HCT116 (cell line): ENCODE measurements around the gene NKX2-1. TPM values are rescaled to one million over a fixed set of nuclear protein-coding genes. Genes with fewer than 3 reads are reported as not detected.

ENCODE experiments used
- ATAC-seq: fragments of 200-7000 bp; cut with Tn5 transposase; 2 replicates; pipeline ENCODE4 v1.9.1; 2020; ENCODE audit warnings: mild to moderate bottlenecking, moderate library complexity
- BruUV-seq: library from RNA; stranded (reverse); fragments of 400-500 nt; replicated peaks from 2 replicates; lab custom pipeline; 2021; lab: Mats Ljungman, UMichigan
- CTCF ChIA-PET: fragments of 300-600 bp; sonication (Branson Sonifier 250); formaldehyde crosslinking; loops from one replicate; lab custom pipeline; 2021; ENCODE audit warnings: antibody characterized with exemption; lab: Charles Lee
- POLR2A ChIA-PET: fragments of 300-600, 350-600 bp; sonication (Branson Sonifier 250); formaldehyde crosslinking; loops from one replicate; lab custom pipeline; 2021; ENCODE audit warnings: antibody characterized with exemption; lab: Charles Lee
- RAD21 ChIA-PET, 2 experiments: fragments of 300-600 bp; sonication (Branson Sonifier 250); formaldehyde crosslinking; loops; one replicate each; lab custom pipeline; 2023; ENCODE audit warnings: low total read pairs in 2 of 2; ENCODE audit not compliant: uncharacterized antibody in 2 of 2, unreplicated experiment in 2 of 2, low non-redundant PET in 1 of 2; lab: Charles Lee
- DNase-seq: peaks from one replicate; pipeline ENCODE4 v3.0.0-alpha.2; 2010; ENCODE audit warnings: low read depth, low spot score
- H2AFZ ChIP-seq: fragments of 200-600 bp; shearing (Covaris generic), sonication (generic); 2 replicates; pipeline ENCODE4 v1.6.1; 2017; ENCODE audit warnings: low read depth, mixed run types, mixed read lengths, antibody characterized with exemption, low read length; ENCODE audit not compliant: poor library complexity, severe bottlenecking
- H3K27ac ChIP-seq: 2 replicates; pipeline ENCODE4 v1.5.1; 2012; ENCODE audit warnings: low read depth, low read length
- H3K27me3 ChIP-seq: fragments of 200-600 bp; sonication (generic); 2 replicates; pipeline ENCODE4 v1.6.1; 2016; ENCODE audit warnings: mixed run types, low read length, mixed read lengths; ENCODE audit not compliant: insufficient read depth
- H3K36me3 ChIP-seq, 2 experiments: fragments of 200-500 bp in 1 of 2; fragments of 200-600 bp in 1 of 2; sonication (Bioruptor generic) in 1 of 2; sonication (generic) in 1 of 2; 2 replicates each; pipeline versions ENCODE4 v1.5.1 to v1.6.1; 2014 to 2016; ENCODE audit warnings: low read length in 2 of 2, inconsistent platforms in 1 of 2, mixed read lengths in 1 of 2, mixed run types in 1 of 2; ENCODE audit not compliant: insufficient read depth in 2 of 2, control insufficient read depth in 1 of 2
- H3K4me1 ChIP-seq, 2 experiments: fragments of 200-600 bp in 1 of 2; sonication (generic) in 1 of 2; 2 replicates each; pipeline versions ENCODE4 v1.5.1 to v1.6.1; 2012 to 2017; ENCODE audit warnings: low read length in 2 of 2, inconsistent platforms in 1 of 2, mild to moderate bottlenecking in 1 of 2, mixed read lengths in 1 of 2, mixed run types in 1 of 2, moderate library complexity in 1 of 2; ENCODE audit not compliant: insufficient read depth in 2 of 2, control insufficient read depth in 1 of 2
- H3K4me2 ChIP-seq: fragments of 200-600 bp; sonication (generic); 2 replicates; pipeline ENCODE4 v1.6.1; 2017; ENCODE audit warnings: mixed run types, low read length, mixed read lengths
- H3K4me3 ChIP-seq, 2 experiments: fragments of 200-600 bp in 1 of 2; sonication (generic) in 1 of 2; replicated peaks in 1 of 2; 2 replicates each; pipeline ENCODE4 v1.5.1; 2011 to 2016; ENCODE audit warnings: low read length in 2 of 2, control low read depth in 1 of 2, low read depth in 1 of 2, mild to moderate bottlenecking in 1 of 2, mixed read lengths in 1 of 2, mixed run types in 1 of 2
- H3K79me2 ChIP-seq: fragments of 200-600 bp; sonication (generic); 2 replicates; pipeline ENCODE4 v1.6.1; 2017; ENCODE audit warnings: mild to moderate bottlenecking, mixed run types, low read length, moderate library complexity, mixed read lengths; ENCODE audit not compliant: insufficient read depth
- H3K9ac ChIP-seq: fragments of 200-600 bp; sonication (generic); 2 replicates; pipeline ENCODE4 v1.6.1; 2016; ENCODE audit warnings: low read length, mixed read lengths
- H3K9me2 ChIP-seq: fragments of 200-600 bp; sonication (generic), shearing (Covaris generic); 2 replicates; pipeline ENCODE4 v1.6.1; 2017; ENCODE audit warnings: mixed run types, mild to moderate bottlenecking, moderate library complexity; ENCODE audit not compliant: insufficient read depth
- H3K9me3 ChIP-seq, 2 experiments: fragments of 200-500 bp in 1 of 2; fragments of 200-600 bp in 1 of 2; sonication (Bioruptor generic) in 1 of 2; sonication (generic) in 1 of 2; 2 replicates each; pipeline ENCODE4 v1.6.1; 2014 to 2017; ENCODE audit warnings: low read length in 2 of 2, mixed read lengths in 2 of 2, inconsistent platforms in 1 of 2, low read depth in 1 of 2, mild to moderate bottlenecking in 1 of 2, mixed run types in 1 of 2, moderate library complexity in 1 of 2; ENCODE audit not compliant: control insufficient read depth in 1 of 2, insufficient read depth in 1 of 2
- H4K20me1 ChIP-seq: fragments of 200-600 bp; sonication (generic), shearing (Covaris generic); 2 replicates; pipeline ENCODE4 v1.6.1; 2017; ENCODE audit warnings: mixed run types, mild to moderate bottlenecking, moderate library complexity; ENCODE audit not compliant: insufficient read depth
- ELF1 ChIP-seq: IDR thresholded peaks from 2 replicates; pipeline ENCODE4 v1.6.1; 2012; ENCODE audit warnings: low read depth, borderline replicate concordance
- EZH2 ChIP-seq: fragments of 200-600 bp; sonication (generic); IDR thresholded peaks from 2 replicates; pipeline ENCODE4 v1.6.1; 2017; ENCODE audit warnings: antibody characterized with exemption, mixed run types
- EZH2phosphoT487 ChIP-seq: fragments of 200-600 bp; IDR thresholded peaks from 2 replicates; pipeline ENCODE4 v1.6.1; 2018; ENCODE audit warnings: antibody characterized with exemption, borderline replicate concordance
- FOSL1 ChIP-seq: IDR thresholded peaks from 2 replicates; pipeline ENCODE4 v1.6.1; 2012; ENCODE audit warnings: low read depth
- JUND ChIP-seq: IDR thresholded peaks from 2 replicates; pipeline ENCODE4 v1.6.1; 2012
- POLR2A ChIP-seq: IDR thresholded peaks from 2 replicates; pipeline ENCODE4 v1.7.0; 2011; ENCODE audit warnings: borderline replicate concordance; ENCODE audit not compliant: insufficient read depth, insufficient read length; ENCODE audit errors: extremely low read depth
- SIN3A ChIP-seq: IDR thresholded peaks from 2 replicates; pipeline ENCODE4 v1.6.1; 2012; ENCODE audit warnings: low read depth
- SP1 ChIP-seq: IDR thresholded peaks from 2 replicates; pipeline ENCODE4 v1.6.1; 2012; ENCODE audit warnings: low read depth
- SRF ChIP-seq: IDR thresholded peaks from 2 replicates; pipeline ENCODE4 v1.6.1; 2012; ENCODE audit warnings: low read depth
- YY1 ChIP-seq: IDR thresholded peaks from 2 replicates; pipeline ENCODE4 v1.6.1; 2011; ENCODE audit warnings: low read length, low read depth, moderate library complexity, mild to moderate bottlenecking; ENCODE audit not compliant: insufficient replicate concordance; ENCODE audit errors: extremely low read depth
- ZNF274 ChIP-seq: fragments of 200-500 bp; sonication (Bioruptor generic); IDR thresholded peaks from 2 replicates; pipeline ENCODE4 v1.6.1; 2014; ENCODE audit warnings: mild to moderate bottlenecking, low read depth, low read length, inconsistent platforms
- intact Hi-C: fragments of 100-400 bp; cut with micrococcal nuclease; formaldehyde crosslinking; loops from 2 replicates; pipeline ENCODE4 v1.10.0; 2022
- total RNA-seq: library from RNA; stranded (reverse); gene quantifications from one replicate; pipeline ENCODE4 v1.2.1, GENCODE V29; 2021; ENCODE audit not compliant: unreplicated experiment
- TF ChIP-seq, protein P1 (sequence below): IDR thresholded peaks from 2 replicates; pipeline ENCODE4 v1.6.1; 2012; ENCODE audit warnings: low read depth
- TF ChIP-seq, protein P2 (sequence below): IDR thresholded peaks from 2 replicates; pipeline ENCODE4 v1.6.1; 2012
- TF ChIP-seq, protein P3 (sequence below): IDR thresholded peaks from 2 replicates; pipeline ENCODE4 v1.6.1; 2011; ENCODE audit warnings: mild to moderate bottlenecking, low read length, moderate library complexity; ENCODE audit not compliant: insufficient replicate concordance; ENCODE audit errors: extremely low read depth
- TF ChIP-seq, protein P4 (sequence below): IDR thresholded peaks from 2 replicates; pipeline ENCODE4 v1.6.1; 2012
- TF ChIP-seq, protein P5 (sequence below), 3 experiments: fragments of 200-600 bp in 1 of 3; sonication (generic) in 1 of 3; IDR thresholded peaks in 2 of 3; conservative IDR thresholded peaks in 1 of 3; 2 replicates each; pipeline ENCODE4 v1.5.1; 2012 to 2017; ENCODE audit warnings: low read depth in 2 of 3, low read length in 2 of 3, antibody characterized with exemption in 1 of 3, borderline replicate concordance in 1 of 3, control low read depth in 1 of 3, mild to moderate bottlenecking in 1 of 3, mixed read lengths in 1 of 3, mixed run types in 1 of 3, moderate library complexity in 1 of 3; ENCODE audit not compliant: insufficient read depth in 1 of 3

The NKX2-1 gene
- total RNA-seq, 1 experiment from 2014 or later: 0.84 TPM

DNA sequence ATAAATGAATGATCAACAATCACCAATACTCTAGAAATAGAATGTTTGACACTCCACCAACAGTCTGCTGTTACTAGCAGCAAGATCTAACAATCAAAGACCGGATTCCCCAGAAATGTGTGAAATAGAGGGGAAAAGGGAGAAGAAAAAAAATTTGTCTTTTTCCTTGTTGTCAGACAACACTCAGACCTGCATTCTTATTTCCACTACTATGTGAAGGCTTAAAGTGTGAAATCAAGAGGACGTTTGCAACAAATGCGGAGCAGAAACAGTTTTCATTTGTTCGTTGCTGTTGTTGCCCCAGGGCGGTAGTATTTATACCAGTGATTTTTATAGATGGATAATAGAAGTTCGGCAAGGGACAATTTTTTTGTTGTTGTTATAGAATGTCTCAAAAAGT, 9.2 kb downstream of the NKX2-1 start:
- Histone ChIP-seq H2AFZ (no peak overlapping the region), H3K27me3 (peaks cover 27% of the 10 kb centered on the region), H3K4me2 (no peak overlapping the region), H3K4me3 (no peak overlapping the region), H3K9ac (no peak overlapping the region), H4K20me1 (no peaks in the 10 kb centered on the region), H3K9me3 (no peaks in the 10 kb centered on the region), H3K36me3 (no peaks in the 10 kb centered on the region), H3K27ac (no peak overlapping the region), H3K4me1 (no peaks in the 10 kb centered on the region), H3K9me2 (no peaks in the 10 kb centered on the region), H3K79me2 (no peaks in the 10 kb centered on the region)
- ChIA-PET RAD21 (no interaction called here), POLR2A (no interaction called here), CTCF (interaction anchor here (0.6 kb wide), 1 partner anchor 111 kb away, joined by 3 read pairs; no protein-coding TSS in a partner anchor)
- BruUV-seq: no TSS peak
- DNase-seq (no peak), ATAC-seq (no peak)
- TF ChIP-seq, protein P1, sequence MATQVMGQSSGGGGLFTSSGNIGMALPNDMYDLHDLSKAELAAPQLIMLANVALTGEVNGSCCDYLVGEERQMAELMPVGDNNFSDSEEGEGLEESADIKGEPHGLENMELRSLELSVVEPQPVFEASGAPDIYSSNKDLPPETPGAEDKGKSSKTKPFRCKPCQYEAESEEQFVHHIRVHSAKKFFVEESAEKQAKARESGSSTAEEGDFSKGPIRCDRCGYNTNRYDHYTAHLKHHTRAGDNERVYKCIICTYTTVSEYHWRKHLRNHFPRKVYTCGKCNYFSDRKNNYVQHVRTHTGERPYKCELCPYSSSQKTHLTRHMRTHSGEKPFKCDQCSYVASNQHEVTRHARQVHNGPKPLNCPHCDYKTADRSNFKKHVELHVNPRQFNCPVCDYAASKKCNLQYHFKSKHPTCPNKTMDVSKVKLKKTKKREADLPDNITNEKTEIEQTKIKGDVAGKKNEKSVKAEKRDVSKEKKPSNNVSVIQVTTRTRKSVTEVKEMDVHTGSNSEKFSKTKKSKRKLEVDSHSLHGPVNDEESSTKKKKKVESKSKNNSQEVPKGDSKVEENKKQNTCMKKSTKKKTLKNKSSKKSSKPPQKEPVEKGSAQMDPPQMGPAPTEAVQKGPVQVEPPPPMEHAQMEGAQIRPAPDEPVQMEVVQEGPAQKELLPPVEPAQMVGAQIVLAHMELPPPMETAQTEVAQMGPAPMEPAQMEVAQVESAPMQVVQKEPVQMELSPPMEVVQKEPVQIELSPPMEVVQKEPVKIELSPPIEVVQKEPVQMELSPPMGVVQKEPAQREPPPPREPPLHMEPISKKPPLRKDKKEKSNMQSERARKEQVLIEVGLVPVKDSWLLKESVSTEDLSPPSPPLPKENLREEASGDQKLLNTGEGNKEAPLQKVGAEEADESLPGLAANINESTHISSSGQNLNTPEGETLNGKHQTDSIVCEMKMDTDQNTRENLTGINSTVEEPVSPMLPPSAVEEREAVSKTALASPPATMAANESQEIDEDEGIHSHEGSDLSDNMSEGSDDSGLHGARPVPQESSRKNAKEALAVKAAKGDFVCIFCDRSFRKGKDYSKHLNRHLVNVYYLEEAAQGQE: no peak
- TF ChIP-seq POLR2A: no peak
- no peak for TF ChIP-seq YY1
- no peak for TF ChIP-seq EZH2phosphoT487
- TF ChIP-seq SRF: no peak
- TF ChIP-seq SP1: no peak
- TF ChIP-seq JUND: no peak
- TF ChIP-seq, protein P2, sequence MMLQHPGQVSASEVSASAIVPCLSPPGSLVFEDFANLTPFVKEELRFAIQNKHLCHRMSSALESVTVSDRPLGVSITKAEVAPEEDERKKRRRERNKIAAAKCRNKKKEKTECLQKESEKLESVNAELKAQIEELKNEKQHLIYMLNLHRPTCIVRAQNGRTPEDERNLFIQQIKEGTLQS: no peak
- TF ChIP-seq, protein P3, sequence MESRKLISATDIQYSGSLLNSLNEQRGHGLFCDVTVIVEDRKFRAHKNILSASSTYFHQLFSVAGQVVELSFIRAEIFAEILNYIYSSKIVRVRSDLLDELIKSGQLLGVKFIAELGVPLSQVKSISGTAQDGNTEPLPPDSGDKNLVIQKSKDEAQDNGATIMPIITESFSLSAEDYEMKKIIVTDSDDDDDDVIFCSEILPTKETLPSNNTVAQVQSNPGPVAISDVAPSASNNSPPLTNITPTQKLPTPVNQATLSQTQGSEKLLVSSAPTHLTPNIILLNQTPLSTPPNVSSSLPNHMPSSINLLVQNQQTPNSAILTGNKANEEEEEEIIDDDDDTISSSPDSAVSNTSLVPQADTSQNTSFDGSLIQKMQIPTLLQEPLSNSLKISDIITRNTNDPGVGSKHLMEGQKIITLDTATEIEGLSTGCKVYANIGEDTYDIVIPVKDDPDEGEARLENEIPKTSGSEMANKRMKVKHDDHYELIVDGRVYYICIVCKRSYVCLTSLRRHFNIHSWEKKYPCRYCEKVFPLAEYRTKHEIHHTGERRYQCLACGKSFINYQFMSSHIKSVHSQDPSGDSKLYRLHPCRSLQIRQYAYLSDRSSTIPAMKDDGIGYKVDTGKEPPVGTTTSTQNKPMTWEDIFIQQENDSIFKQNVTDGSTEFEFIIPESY: no peak
- TF ChIP-seq FOSL1: no peak
- no peak for TF ChIP-seq ELF1
- TF ChIP-seq, protein P4, sequence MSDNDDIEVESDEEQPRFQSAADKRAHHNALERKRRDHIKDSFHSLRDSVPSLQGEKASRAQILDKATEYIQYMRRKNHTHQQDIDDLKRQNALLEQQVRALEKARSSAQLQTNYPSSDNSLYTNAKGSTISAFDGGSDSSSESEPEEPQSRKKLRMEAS: no peak
- no peak for TF ChIP-seq ZNF274
- TF ChIP-seq, protein P5, sequence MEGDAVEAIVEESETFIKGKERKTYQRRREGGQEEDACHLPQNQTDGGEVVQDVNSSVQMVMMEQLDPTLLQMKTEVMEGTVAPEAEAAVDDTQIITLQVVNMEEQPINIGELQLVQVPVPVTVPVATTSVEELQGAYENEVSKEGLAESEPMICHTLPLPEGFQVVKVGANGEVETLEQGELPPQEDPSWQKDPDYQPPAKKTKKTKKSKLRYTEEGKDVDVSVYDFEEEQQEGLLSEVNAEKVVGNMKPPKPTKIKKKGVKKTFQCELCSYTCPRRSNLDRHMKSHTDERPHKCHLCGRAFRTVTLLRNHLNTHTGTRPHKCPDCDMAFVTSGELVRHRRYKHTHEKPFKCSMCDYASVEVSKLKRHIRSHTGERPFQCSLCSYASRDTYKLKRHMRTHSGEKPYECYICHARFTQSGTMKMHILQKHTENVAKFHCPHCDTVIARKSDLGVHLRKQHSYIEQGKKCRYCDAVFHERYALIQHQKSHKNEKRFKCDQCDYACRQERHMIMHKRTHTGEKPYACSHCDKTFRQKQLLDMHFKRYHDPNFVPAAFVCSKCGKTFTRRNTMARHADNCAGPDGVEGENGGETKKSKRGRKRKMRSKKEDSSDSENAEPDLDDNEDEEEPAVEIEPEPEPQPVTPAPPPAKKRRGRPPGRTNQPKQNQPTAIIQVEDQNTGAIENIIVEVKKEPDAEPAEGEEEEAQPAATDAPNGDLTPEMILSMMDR (IDR thresholded peaks at IDR 0.05 in 2 of 3, conservative IDR thresholded peaks at IDR 0.05 in 1 of 3; ENCODE audit: borderline replicate concordance in 1 of 3, insufficient read depth in 1 of 3, low read depth in 2 of 3, low read length in 2 of 3): no peak
- no peak for TF ChIP-seq EZH2
- no peak for TF ChIP-seq SIN3A
- intact Hi-C loops: no loop called here
